ENCODE measurements around the gene CCDC6.

CCDC6 gene

DNA sequence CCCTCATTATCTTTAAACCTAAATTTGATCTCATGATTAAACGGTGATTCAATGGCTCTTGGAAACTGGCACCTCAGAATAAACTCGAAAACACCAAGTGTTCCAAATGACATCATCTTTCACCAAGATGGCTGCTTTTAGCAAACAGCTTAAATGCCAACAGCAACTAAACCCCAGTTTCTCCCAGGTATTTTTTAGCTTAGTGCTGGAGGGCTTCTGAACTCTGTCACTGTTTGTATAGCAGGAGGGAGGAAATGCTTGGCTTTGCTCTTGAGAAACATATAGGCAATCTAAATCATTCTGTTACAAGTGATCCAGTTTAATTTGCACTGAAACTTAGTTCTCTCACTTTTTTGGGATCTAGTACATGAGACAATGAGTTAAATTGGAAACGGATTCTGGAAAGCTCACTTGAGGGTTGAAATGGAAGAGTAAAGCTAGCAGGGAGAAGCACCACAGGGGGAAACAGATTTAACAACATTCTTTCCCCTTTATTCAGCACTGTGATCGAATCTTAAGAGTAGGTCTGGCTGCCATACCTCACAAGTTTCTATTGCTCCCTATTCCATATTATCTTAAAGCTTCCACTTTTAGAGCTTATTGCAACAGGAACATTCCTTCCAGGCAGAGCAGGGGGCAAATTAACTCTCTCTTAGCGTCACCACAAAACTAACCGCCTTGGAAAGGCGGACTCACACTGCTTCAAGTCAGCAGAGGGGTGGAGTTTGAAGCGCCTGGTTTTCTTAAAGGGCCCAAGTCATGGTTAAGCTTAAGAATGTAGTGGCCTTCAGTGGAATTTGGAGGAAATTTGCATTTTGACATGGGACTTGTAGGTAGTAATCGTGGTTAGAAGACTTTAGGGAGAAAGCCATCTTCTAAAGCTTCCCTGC is 1.8 kb upstream of the CCDC6 start:
- in situ Hi-C loops (cut with MboI; ENCODE audit: low pct_unique_long_range_greater_than_20kb, low sequenced_read_pairs), result no loop called here
- DNase-seq, result peak; percentile 89

DNA sequence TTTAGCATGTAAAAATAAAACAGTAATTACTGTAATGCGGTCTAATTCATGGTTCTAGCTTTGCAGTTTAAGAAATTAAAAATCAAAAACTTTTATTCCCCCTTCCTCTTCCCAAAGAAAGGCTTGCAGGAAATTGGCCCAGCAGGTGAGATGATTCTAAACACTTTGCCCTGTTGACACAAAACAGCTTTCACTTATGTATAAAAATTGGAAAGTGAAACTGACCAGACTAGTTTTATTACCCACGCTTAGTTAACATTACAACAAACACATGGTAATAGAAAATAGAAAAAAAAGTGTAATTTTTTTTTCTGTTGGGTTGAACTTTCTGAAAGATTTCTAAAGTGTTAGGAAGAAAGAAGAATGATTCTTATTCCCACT is 1.2 kb upstream of the CCDC6 start:
- in situ Hi-C loops (cut with MboI; ENCODE audit: low pct_unique_long_range_greater_than_20kb, low sequenced_read_pairs), result no loop called here
- DNase-seq, result no peak

DNA sequence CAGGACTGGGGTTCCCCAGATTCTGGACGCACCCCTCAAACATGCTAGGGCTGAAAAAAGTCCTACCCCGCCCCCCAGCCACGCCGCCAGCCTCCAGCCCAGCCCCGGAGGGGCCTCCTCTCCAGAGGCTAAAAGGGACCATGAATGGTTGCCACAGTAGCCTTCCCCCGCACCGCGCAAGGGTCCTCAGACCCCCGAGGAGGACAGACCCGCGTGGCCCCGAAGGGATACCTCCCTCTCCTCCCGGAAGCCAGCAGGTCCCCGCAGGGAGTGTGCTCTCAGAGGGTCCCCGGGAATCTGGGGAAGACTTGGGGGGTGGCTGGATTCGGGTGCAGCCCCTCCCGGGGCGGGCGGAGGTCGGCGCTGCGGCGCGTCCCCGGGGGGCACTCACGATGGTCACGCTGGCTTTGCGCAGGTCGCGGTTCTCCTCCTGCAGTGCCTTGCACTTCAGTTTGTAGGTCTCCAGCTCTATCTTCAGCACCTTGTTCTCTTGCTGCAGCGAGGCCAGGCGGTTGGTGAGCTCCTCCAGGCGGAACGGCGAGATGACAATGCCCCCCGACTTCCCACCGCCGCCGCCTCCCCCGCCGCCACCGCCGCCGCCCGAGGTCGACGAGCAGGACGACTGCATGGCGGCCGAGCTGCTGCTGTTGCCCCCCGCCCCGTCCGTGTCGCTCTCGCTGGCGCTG is 482 bp downstream of the CCDC6 start:
- in situ Hi-C loops (cut with MboI; ENCODE audit: low pct_unique_long_range_greater_than_20kb, low sequenced_read_pairs), result no loop called here
- DNase-seq, result peak; percentile 16

DNA sequence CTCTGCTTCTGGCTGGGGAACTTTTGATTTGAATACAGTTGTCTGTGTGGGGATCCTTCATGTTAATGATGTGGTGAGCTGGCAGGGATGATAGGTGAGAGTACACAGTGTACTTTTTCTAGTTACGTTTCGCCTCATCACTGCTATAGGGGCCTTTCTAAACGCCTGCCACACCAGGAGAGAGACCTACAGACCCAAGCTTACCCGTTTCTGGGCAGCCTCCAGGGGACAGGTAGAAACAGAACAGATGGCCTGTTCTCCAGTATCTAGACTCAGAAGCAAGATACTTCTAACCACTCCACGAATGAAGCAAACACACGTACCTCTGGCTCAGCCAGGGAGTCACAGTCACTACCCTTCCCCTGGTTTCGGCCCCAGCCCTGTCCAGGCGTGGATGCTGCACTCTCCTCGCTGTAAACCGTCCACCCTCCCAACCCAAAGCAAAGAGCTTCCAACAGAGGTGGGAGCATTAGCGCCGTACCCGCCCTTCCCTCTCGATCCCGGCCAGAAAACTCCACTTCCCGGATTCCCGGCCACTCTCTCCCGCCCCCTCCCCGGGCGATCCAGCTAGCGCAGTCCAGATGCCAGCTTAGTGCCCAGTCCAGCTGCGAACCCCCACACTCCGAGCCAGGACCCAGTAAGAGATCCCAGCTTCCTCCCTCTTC is 1.2 kb downstream of the CCDC6 start:
- in situ Hi-C loops (cut with MboI; ENCODE audit: low pct_unique_long_range_greater_than_20kb, low sequenced_read_pairs), result no loop called here
- peak; percentile 11 for DNase-seq

DNA sequence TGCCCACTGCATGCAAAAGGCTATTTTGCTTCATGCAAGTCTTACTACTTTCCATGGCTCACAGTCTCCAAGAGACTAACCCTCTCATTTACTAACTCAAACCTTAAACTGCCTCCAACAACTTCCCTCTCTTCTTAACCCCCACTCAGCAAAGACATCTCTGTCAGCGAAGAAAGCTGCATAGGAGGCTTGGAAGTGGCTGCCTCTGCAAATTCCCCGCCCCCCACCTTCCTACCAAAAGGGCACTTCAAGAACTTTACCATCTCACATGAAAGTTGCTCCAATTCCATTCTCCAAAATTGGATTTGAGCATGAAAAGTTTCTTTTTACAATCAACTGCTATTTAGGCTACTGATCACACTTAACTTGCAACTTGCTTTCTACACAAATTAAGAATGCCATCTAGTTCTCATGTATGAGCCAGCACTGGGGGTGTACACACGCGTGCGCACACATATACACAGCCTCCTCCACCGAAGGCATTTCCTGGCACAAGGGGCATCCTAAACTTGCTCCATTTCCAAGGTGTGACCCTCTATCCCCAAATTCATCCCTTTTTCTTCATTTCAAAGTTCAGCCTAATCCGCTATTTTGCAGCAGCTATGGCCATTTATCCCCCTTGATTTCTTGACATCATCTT is 1.8 kb downstream of the CCDC6 start:
- DNase-seq, result peak; percentile 61
- in situ Hi-C loops (cut with MboI; ENCODE audit: low pct_unique_long_range_greater_than_20kb, low sequenced_read_pairs), result no loop called here

DNA sequence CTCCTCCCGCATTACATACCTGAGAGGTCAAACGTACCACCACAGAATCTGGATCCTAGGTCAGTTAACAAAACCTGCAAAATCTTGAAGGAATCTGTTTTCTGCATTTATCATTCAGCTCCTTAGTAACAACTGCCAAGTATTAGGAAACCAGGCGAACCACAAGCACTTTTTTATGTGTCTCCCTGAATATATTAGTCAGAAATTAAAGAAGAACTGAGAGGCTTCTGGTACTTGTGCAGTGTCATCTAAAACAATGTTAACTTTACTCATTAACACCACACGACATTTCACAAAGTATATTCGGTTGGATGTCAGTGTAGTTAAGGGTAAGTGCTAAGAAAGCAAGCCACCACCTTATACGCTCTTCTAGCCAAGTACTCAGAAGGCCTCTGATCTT is 2.5 kb downstream of the CCDC6 start:
- DNase-seq, result no peak
- in situ Hi-C loops (cut with MboI; ENCODE audit: low pct_unique_long_range_greater_than_20kb, low sequenced_read_pairs), result no loop called here

DNA sequence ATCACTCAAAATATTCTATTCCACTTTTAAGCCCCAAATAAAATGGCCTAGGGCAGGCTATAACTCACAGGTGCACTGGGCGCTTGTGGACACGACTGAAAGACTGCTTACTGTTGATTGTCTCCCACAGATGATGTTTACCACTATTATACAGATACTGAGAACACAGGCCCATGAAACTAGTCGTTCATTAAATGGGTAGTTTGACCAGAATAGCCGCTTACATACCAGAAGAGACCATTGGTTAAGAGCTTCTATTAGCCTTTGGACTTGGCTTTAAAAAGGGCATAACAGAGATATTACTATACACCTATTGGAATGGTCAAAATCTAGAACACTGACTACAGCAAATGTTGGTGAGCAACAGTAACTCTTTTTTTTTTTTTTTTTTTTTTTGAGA is 4.3 kb downstream of the CCDC6 start:
- no peak for DNase-seq
- in situ Hi-C loops (cut with MboI; ENCODE audit: low pct_unique_long_range_greater_than_20kb, low sequenced_read_pairs), result no loop called here

DNA sequence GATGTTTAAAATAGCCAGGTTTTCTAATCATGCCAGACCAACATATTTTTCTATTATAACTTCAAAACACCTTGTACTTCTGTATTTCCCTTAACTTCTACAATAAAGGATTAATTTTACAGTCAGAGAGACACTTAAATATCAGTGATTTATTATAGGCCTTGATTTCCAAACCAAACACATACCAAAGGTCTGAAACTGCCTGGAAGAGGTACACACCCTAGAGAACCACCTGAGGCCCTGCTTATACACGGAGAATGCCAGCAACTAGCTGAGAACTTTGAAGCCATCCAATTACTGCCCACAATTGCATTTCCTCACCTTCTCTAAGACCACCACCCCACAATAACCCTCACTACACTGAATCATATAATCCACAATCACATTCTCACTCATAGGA is 4.9 kb downstream of the CCDC6 start:
- DNase-seq, result no peak
- in situ Hi-C loops (cut with MboI; ENCODE audit: low pct_unique_long_range_greater_than_20kb, low sequenced_read_pairs), result no loop called here

DNA sequence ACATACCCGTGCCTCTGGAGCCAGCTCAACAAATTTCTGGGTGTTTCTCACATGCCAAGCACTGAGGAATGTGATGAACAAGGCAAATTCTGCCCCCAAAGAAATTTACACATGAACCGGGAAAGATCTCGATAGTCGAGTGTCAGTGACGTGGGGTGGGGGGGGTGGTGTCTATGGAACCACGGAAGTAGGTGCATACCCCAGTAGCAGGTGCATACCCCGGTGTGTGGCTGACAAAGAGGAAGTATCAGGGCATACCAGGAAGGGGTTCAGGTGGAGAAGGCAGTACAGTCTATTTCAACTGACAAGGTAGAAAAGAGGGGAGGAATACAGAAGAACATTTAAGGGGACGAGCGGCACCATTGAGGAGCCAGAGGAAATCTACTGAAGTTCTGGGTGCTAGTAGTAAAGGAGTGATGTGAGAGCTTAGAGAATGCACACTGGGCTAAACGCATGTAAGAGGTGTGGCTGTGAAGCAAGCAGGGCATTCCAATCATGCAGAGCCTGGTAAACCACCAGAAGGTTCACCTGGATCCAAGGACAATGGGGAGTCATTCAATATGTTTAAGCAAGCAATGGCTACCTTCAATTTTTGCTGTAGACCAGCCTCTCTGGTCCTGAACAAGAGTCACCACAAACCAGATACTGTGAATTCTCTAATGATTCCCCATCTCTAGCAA is 6.2 kb downstream of the CCDC6 start:
- no peak for DNase-seq
- in situ Hi-C loops (cut with MboI; ENCODE audit: low pct_unique_long_range_greater_than_20kb, low sequenced_read_pairs), result no loop called here

DNA sequence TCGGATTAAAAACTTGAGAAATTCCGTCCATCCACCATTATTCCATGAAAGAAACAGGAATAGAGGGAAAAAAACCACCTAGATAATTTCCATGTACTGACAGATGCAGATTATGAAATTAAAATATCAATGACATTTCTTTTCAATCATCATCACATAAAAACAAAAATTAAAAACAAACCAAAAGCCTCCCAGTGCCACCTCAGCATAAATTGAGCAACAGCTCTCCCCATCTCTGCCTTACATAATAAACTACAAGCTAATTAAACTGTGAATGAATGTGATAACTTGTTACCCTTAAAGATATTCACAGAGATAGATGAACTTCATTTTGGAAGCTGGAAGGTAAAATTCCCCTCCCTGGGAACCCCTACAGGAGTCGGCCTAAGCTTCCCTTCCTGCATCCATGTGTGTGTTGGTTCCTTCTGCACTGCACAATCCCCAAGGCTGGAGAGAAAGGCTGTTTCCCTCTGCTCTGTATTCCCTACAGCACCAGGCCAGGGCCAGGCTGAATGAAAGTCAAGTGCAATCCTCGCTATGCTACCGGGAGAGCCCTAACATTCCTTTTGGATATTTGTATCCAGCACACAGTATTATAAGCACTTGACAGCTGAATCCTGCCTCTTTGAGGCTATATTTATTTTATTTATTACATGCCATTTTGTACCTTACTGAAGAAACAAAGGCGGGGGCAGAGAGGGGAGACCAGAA is 8.1 kb downstream of the CCDC6 start:
- DNase-seq, result no peak
- in situ Hi-C loops (cut with MboI; ENCODE audit: low pct_unique_long_range_greater_than_20kb, low sequenced_read_pairs), result no loop called here

DNA sequence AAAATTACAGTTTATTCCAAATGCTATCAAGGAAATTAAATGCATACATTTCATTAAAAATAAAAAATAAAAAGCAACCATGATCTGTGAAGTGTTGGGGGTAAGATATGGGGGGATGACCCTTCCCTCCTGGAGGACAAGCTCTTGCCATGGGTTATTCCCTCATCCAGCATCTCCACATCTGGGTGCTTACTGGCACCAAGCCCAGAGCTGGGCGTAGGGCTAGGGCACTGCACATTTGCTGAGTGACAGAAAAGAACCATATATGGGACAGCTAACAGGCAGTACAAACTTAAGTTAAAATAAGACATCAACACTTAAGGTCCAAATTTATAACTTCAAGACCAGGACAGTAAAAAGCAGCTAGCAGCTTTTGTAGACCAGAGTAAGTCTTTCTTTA is 10.2 kb downstream of the CCDC6 start:
- in situ Hi-C loops (cut with MboI; ENCODE audit: low pct_unique_long_range_greater_than_20kb, low sequenced_read_pairs), result no loop called here
- no peak for DNase-seq

DNA sequence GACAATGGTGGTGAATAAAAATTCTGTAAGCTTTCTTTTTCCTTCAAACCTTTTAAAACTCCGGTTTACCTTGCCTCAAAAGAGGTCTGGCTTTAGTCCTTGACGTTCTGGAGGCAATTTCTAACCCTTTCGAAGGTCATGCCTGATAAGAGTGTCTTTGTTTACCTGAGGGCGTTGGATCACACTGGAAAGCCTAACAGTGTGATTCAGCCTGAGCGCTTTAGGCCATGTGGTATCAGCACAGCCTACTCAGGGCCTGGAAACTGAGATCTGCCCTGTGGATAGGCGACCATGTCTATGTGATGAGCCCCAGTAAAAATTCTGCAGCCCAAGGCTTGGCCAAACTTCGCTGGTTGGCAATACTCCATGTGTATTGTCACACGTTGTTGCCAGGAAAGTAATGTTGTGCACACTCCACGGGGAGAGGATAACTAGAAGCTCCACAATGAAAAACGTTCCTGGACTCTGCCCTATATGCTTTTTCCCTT is 10.7 kb downstream of the CCDC6 start:
- no peak for DNase-seq
- in situ Hi-C loops (cut with MboI; ENCODE audit: low pct_unique_long_range_greater_than_20kb, low sequenced_read_pairs), result no loop called here

DNA sequence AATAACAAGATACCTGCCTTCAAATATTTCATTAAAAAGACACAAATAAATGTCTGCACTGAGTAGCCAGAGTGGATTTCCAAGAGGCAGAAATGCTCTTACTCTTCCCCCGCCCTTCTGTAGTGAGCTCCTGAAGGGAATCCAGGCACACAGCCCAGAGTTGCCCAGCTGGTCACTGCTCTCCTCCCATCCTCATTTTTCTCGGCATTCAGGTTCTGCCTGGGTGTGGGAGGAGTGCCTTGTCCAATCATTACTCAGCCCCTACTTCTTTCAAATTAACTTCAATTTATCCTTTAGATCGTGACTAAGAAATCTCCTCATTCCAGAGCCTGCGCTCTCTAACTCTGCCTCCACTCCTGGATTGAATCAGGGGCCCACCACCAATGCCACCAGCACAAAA is 12.2 kb downstream of the CCDC6 start:
- in situ Hi-C loops (cut with MboI; ENCODE audit: low pct_unique_long_range_greater_than_20kb, low sequenced_read_pairs), result no loop called here
- no peak for DNase-seq

DNA sequence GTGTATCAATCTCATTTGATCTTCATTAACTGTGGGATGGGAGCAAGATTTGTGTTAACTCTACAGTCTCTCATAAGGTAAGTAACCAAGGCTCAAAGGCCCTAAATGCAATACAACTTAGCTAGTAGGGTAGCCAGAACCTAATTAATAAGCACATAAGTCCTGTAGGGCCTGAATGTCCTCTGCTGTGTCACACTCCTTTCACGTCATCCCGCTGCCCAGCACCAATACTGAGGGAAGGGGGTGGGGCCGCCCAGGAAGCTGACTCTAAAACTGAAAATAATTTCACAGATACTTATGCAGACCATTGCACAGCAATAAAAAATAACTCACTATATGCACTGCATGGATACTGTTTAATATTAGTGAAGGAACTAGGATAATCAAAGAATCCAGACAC is 13.7 kb downstream of the CCDC6 start:
- no peak for DNase-seq
- in situ Hi-C loops (cut with MboI; ENCODE audit: low pct_unique_long_range_greater_than_20kb, low sequenced_read_pairs), result no loop called here

DNA sequence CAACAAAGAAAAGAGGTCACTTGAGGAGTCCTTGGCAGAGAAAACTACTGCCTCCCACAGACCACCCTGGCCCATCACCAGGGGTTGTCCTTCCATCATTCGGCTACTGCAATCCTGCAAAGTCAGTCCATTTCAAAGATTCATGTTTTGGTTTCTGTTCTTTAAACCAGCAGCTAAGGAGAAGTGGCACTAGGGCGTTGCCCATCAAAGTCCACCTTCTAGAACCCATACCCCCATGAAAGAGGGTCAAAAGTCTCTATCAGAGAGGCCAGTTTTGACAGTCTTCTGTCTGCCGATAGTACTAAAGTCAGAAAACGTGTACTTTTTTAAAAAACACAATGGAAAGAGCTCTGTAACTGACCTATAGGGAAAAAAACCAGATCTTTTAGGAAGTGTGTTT is 14.4 kb downstream of the CCDC6 start:
- no peak for DNase-seq
- in situ Hi-C loops (cut with MboI; ENCODE audit: low pct_unique_long_range_greater_than_20kb, low sequenced_read_pairs), result no loop called here

DNA sequence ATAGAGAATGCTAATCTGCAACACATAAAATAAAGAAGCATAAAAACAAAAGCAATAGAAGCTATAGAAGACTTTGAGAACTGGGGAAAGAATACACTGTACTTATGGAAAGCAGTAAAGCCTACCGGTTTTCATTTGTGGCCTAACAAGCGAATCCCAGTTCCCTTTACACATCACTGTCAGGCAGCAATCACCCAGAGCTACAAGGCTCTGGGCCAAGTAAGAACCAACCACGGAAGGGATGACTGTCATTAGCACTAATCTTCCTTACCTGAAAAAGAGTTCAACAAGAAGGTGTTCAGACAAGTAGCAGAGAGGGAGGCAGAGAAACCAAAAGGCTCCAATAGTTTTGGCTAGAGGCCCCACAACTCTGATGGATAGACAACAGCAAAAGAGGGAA is 15.0 kb downstream of the CCDC6 start:
- DNase-seq, result no peak
- in situ Hi-C loops (cut with MboI; ENCODE audit: low pct_unique_long_range_greater_than_20kb, low sequenced_read_pairs), result no loop called here

DNA sequence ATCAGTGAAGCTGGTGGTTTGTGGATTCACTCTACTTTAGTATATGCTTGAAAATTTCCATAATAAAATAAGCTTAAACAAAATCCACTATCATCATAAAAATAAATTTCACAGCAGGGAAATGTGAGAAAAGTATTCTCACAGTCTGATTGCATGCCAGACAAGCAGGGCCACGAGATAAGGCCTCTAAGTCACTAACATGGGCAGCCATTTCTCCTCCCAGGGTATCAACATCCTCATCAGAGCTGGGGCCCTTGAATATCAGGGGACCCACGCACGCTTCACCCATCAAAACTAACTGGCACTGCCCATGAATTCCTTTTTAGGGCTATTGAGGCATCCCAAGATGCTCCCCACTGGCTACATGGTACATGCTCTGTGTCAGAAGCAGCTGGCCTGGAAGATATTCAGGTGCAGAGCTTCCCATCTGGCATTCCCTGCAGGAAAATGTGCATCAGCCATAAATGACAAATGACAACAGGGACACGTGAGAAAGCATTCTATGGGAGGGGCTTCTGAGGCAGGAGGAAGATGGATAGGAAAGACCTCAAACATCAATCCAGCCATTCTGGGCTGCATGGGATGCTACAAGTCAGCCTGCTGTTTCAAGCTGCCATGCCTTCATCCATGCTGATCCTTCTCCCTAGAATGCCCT is 17.4 kb downstream of the CCDC6 start:
- in situ Hi-C loops (cut with MboI; ENCODE audit: low pct_unique_long_range_greater_than_20kb, low sequenced_read_pairs), result no loop called here

DNA sequence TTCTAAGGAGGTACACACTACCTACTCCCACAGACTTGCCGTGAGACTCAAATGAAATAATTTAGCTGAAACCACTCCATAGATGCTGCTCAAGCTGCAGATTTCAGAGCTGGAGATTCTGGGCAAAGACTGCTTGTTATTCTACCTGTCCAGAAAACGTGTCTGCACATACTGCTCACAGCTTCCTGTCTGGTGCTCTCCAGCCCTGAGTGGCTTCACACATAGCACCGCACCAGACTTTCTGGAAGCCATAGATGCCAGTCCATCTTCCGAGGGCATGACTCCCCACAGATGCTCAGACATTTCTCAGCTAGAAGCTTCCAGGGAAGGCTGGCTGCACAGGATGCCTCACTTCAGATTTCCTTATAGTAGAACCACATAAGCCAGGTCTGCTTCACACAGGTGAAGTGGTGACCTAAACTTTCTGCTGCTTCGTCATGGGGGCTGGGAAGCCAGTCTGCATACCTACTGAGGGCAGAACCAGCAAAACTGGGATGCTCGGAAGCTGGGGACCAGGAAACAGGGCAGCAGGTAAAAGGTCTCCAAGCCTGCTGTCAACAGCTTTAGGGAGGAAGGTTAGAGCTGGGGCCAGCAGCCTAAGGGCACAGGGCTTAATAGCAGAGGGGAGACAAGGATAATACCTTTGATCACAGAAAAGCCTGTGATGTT is 18.2 kb downstream of the CCDC6 start:
- in situ Hi-C loops (cut with MboI; ENCODE audit: low pct_unique_long_range_greater_than_20kb, low sequenced_read_pairs), result no loop called here
- DNase-seq, result no peak

More for the DNA sequence above, 17.4 kb downstream of the CCDC6 start:
- DNase-seq, result no peak

Measured in KBM-7 (cell line).